HG02870 (cell line): ENCODE data around the gene TNNI2.
"Not testable (repeated sequence)": the region's sequence is repeated elsewhere in the genome, so short reads cannot be mapped to it uniquely, and the experiment has no call there.

Experiments used
- ATAC-seq: cut with Tn5 transposase; IDR thresholded peaks from one replicate; pipeline ENCODE4 v1.9.1; 2021; ENCODE audit warnings: mild to moderate bottlenecking, moderate library complexity; ENCODE audit not compliant: unreplicated experiment

Gene TNNI2

DNA sequence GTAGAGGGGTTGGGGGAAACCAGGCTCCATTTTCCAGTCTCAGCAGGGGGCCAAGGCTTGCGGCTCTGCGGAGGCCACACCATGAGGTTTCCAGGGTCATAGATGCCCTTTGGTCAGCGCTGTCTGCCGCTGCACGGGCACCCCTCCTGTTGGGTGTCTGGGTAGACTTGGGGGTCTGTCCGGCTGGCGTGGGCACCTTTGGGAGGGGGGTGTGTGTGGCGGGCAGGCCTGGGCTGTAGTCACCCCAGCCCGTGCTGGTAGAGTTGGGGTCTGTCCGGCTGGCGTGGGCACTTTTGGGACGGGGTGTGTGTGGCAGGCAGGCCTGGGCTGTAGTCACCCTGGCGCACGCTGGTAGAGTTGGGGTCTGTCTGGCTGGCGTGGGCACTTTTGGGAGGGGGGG is 32.8 kb downstream of the TNNI2 start:
- ATAC-seq, result no peak

DNA sequence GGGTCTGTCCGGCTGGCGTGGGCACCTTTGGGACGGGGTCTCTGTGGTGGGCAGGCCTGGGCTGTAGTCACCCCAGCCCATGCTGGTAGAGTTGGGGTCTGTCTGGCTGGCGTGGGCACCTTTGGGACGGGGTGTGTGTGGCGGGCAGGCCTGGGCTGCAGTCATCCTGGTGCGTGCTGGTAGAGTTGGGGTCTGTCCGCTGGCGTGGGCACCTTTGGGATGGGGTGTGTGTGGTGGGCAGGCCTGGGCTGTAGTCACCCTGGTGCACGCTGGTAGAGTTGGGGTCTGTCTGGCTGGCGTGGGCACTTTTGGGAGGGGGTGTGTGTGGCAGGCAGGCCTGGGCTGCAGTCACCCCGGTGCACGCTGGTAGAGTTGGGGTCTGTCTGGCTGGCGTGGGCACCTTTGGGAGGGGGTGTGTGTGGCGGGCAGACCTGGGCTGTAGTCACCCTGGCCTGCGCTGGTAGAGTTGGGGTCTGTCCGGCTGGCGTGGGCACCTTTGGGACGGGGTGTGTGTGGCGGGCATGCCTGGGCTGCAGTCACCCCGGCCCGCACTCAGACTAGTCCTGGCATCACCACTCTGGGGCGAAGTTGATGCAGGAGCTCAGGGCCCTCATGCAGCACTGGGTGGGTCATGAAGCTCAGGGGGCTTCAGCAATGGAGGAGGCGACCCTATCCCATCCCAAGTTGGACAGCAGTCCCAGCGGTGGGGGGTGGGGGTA is 33.6 kb downstream of the TNNI2 start:
- no peak for ATAC-seq

DNA sequence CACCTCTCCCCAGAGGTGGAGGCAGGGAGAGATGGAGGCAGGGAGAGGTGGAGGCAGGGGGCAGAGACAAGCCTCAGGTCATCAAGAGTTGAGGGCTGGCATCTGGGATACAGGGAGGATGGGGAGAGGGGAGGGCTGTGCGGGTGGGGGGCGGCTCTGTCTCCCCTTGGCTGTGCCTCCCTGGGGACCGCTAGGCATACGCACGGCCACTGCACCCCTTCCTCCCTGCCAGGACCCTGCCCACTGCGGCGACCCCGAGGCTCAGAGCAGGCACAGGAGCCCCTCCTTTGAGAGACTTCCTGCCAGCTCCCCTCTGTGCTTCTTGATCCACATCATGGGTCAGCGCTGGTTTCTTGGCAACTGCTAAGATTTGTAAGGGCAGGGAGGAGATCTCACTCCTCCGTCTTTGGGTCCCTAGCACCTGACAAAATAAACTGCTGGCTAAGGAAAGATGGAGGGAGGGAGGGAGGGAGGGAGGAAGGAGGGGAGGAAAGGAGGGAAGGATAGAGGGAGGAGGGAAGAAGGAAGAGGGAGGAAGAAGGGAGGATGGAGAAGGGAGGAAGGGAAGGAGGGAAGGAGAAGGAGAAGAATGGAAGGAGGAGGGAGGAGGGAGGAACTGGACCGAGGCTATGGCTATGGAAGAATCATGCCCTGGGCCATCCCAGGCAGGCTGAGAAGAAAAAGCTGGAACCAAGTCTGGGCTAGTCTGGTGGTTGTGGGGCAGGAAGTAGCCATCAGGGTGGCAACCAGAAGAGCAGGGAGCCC is 34.4 kb downstream of the TNNI2 start:
- no peak for ATAC-seq

- not testable (repeated sequence) for ATAC-seq
Measured at GRCh38 chr11:1873813-1874150, 35.0 kb downstream of the TNNI2 start.

- not testable (repeated sequence) for ATAC-seq
Measured at GRCh38 chr11:1874441-1875092, 35.8 kb downstream of the TNNI2 start.

GRCh38 chr11:1875093-1875850 is 36.5 kb downstream of the TNNI2 start:
- ATAC-seq, result no peak

DNA sequence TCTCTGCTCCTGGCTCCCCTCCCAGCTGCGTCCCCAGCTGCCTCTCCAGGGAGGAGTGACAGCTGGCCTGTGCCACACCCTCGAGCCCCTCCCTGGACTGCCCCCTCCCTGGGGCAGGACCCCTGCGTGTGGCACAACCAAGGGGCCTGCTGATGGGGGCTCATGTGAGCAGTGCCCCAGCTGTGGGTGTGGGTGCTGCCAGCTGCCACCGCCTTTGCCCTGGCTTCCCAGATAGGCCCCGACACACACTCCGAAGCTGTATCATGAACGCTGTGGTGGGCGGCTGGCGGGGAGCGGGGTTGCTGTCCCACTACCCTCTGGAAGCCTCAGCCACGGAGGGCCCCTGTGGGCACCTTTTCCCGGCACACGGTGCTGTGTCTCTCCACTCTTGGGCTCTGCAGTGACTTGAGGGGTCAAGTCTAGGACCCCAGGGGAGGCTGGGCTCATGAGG is 37.1 kb downstream of the TNNI2 start:
- not testable (repeated sequence) for ATAC-seq

- no peak for ATAC-seq
Measured at GRCh38 chr11:1876361-1877063, 37.7 kb downstream of the TNNI2 start.

DNA sequence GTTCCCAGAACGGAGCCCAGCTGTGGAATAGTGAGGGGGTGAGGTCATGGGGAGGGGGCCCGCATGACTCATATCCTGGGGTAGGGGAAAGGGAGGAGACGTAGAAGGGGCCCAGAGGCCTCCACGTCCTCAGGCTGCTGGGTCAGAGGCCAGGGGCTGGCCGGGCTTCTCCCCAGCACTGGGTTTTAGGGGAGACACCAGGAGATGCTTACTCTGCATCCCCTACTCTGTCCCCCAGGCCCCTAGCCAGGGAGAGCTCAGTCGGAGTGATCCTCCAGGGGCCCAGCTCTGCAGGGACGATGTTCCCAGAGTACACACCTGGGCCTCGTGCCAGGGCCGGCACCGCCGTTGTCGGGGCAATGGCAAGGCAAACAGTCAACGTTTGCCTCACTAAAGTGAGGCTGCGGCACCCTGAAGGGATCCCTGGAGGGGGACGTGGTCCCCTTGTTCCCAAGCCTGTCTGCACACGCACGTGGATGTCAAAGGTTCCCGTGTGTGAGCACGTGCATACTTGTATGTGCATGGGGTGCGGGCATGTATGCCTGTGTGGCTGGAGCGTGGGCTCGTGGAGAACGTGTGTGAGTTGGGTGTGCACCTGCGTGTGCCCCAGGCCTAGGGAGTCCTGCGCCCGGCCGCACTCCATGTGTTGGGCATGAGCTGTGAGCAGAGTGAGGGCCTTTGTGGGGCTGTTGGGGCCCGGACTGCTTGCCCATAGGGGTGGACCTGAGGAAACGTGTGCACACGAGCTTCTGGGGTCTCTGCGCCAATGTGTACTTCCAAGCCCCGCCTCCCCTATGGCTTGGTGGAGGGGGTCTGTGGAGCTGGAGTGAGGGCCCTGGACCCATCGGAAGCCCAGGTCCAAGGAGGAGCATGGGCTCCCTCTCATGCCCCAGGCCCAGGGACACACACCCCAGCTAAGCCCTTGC is 38.7 kb downstream of the TNNI2 start:
- ATAC-seq, result no peak

DNA sequence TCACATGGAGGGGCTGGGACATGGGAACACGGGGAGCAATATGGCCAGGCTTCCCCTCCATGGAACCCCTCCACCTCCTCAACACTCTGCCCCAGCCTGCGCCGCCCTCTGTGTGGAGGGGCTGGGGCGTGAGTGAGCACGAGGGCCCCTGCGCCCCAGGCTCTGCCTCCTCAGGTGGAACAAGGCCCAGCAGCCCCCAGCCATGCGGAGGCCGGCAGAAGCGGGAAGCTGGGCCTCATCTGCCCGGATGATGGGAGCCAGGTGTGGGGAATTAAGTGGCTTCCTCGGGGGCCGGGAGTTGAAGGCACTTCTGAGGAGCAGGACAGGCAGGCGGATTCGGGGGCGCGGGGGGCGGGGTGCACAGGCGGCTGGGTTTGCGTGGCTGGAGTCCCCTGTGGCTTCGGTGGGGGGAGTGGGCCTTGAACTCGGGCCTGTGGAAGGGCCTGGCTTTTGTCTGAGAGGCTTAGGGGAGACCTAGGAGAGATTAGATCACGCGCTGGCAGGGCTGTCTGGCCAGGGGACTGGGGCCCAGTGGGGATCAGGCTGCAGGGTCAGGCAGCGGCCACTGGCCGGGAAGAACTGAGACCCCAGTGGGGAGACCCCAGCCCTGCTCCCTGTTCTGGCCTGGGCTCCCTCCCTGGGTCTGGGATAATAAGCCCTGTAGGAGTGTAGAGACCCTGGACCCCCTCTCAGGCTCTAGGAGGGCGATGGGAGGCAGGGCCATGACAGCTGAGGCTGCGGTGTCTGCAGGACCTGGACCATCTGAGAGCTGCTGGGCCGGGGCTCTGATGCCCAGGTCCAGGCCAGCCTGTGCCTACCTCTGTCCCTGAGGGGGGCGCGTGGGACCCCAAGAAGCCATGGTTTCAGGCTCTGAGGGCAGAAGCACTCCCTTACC is 39.6 kb downstream of the TNNI2 start:
- ATAC-seq, result no peak

- no peak for ATAC-seq
Measured at GRCh38 chr11:1879342-1879940, 40.7 kb downstream of the TNNI2 start.

- ATAC-seq, result no peak
Measured at GRCh38 chr11:1879941-1880720, 41.4 kb downstream of the TNNI2 start.

GRCh38 chr11:1880746-1881441 is 42.1 kb downstream of the TNNI2 start:
- no peak for ATAC-seq

- peak; percentile 18 for ATAC-seq
Measured at GRCh38 chr11:1881442-1882264, 42.9 kb downstream of the TNNI2 start.

GRCh38 chr11:1882265-1883238 is 43.8 kb downstream of the TNNI2 start:
- ATAC-seq, result peak; percentile 47
